Measurements from ENCODE around the gene TBC1D1.

- TF ChIP-seq CTCF (IDR thresholded peaks at IDR 0.05; ENCODE audit: insufficient read depth, low read depth, low read length): no peak
- no peak for TF ChIP-seq EZH2 (IDR thresholded peaks at IDR 0.05; ENCODE audit: insufficient read depth, low read length)
Observed at GRCh38 chr4:38173935-38174518, 283.1 kb downstream of the TBC1D1 start.

All from astrocyte (in vitro differentiated cells and primary cell).